BJ (cell line): Measurements from ENCODE around the gene LZTS3. TPM values are rescaled to one million over a fixed set of nuclear protein-coding genes. Genes with fewer than 3 reads are reported as not detected.
"Not testable (repeated sequence)": the region's sequence is repeated elsewhere in the genome, so short reads cannot be mapped to it uniquely, and the experiment has no call there.

ENCODE experiments used
- CTCF ChIA-PET: fragments of 350-600 bp; formaldehyde crosslinking; extraction: SDS; loops from one replicate; lab custom pipeline; 2021; ENCODE audit warnings: antibody characterized with exemption, inconsistent platforms; lab: Yijun Ruan, JAX
- POLR2A ChIA-PET: fragments of 300-600 bp; sonication (Branson Sonifier 250); formaldehyde crosslinking; extraction: SDS; loops from one replicate; lab custom pipeline; 2021; ENCODE audit warnings: antibody characterized with exemption; lab: Charles Lee
- DNase-seq: peaks from one replicate; pipeline ENCODE4 v3.0.0-alpha.2; 2011; ENCODE audit warnings: low read depth
- H3K27me3 ChIP-seq: 2 replicates; pipeline ENCODE4 v1.6.0; 2011; ENCODE audit warnings: low read length; ENCODE audit not compliant: control insufficient read depth, insufficient read depth
- H3K36me3 ChIP-seq: 2 replicates; pipeline ENCODE4 v1.5.1; 2011; ENCODE audit warnings: low read length; ENCODE audit not compliant: control insufficient read depth, insufficient read depth
- H3K4me3 ChIP-seq: 2 replicates; pipeline ENCODE4 v1.5.1; 2011; ENCODE audit warnings: low read depth, mild to moderate bottlenecking, control low read depth, low read length
- CTCF ChIP-seq: IDR thresholded peaks from 2 replicates; pipeline ENCODE4 v1.5.1; 2011; ENCODE audit warnings: low read depth, mild to moderate bottlenecking, control low read depth, inconsistent platforms, low read length, moderate library complexity; ENCODE audit not compliant: insufficient read depth
- polyA minus RNA-seq: library from RNA; depleted of rRNA, polyadenylated mRNA; stranded (reverse); fragments of >200 nt; gene quantifications from 2 replicates; pipeline ENCODE4 v1.2.3, GENCODE V29; 2011; rRNA and poly(A)+ RNA removed
- polyA plus RNA-seq: library from polyadenylated mRNA; depleted of rRNA; stranded (reverse); fragments of >200 nt; gene quantifications from 2 replicates; pipeline ENCODE4 v1.2.3, GENCODE V29; 2011; rRNA removed

Gene LZTS3
- polyA plus RNA-seq: 6.9 and 8.8 TPM in 2 replicates
- 6.4 and 10.5 TPM in 2 replicates for polyA minus RNA-seq

- Histone ChIP-seq H3K27me3 (peaks cover 3% of the 10 kb centered on the region; the same call in 1 of the 2 replicates), H3K36me3 (no peaks in the 10 kb centered on the region), H3K4me3 (peak within 1 kb of the TSS; percentile 95)
- ChIA-PET CTCF (interaction anchor here (1.0 to 1.5 kb wide), 2 partner anchors 55 to 143 kb away, joined by 3 read pairs; no protein-coding TSS in a partner anchor), POLR2A (no interaction called here)
- DNase-seq: no peak
- peak; percentile 12; the same call in 1 of the 2 replicates for TF ChIP-seq CTCF
Measured at GRCh38 chr20:3172933-3173609, at the start of gene LZTS3. LZTS3 (minus strand) TSS chr20:3173549; CDS start chr20:3167163, 6,386 bp downstream.

- no peak for TF ChIP-seq CTCF
- Histone ChIP-seq H3K27me3 (no peaks in the 10 kb centered on the region), H3K36me3 (peaks cover 13% of the 10 kb centered on the region), H3K4me3 (no peak overlapping the region)
- DNase-seq: no peak
- ChIA-PET CTCF (interaction anchor here (2.0 to 3.7 kb wide), 2 partner anchors 12 to 95 kb away, joined by 5 to 21 read pairs; no protein-coding TSS in a partner anchor), POLR2A (no interaction called here)
Measured at GRCh38 chr20:3221398-3222226, 48.3 kb upstream of the LZTS3 start.

GRCh38 chr20:3218307-3218988 is 45.1 kb upstream of the LZTS3 start:
- POLR2A ChIA-PET: no interaction called here
- DNase-seq: no peak
- CTCF ChIA-PET: interaction anchor here (0.5 to 3.7 kb wide), 25 partner anchors 9 to 429 kb away, joined by 3 to 21 read pairs (median 4); partner anchors contain the start of genes ITPA and SLC4A11

GRCh38 chr20:3215359-3215917 is 42.1 kb upstream of the LZTS3 start:
- CTCF ChIA-PET: interaction anchor here (1.2 kb wide), 1 partner anchor 115 kb away, joined by 4 read pairs; no protein-coding TSS in a partner anchor
- H3K27me3 ChIP-seq, POLR2A ChIA-PET, H3K4me3 ChIP-seq, DNase-seq: not testable (repeated sequence)
- H3K36me3 ChIP-seq: peaks cover 15% of the 10 kb centered on the region

More at GRCh38 chr20:3218307-3218988, 45.1 kb upstream of the LZTS3 start:
- peak; percentile 92 for TF ChIP-seq CTCF
- Histone ChIP-seq H3K36me3 (peaks cover 23% of the 10 kb centered on the region), H3K27me3 (no peaks in the 10 kb centered on the region), H3K4me3 (no peak overlapping the region)

GRCh38 chr20:3213226-3213625 is 39.9 kb upstream of the LZTS3 start:
- POLR2A ChIA-PET: no interaction called here
- DNase-seq: no peak
- Histone ChIP-seq H3K4me3 (no peak overlapping the region), H3K36me3 (peaks cover 13% of the 10 kb centered on the region), H3K27me3 (no peaks in the 10 kb centered on the region)
- CTCF ChIA-PET: no interaction called here
- TF ChIP-seq CTCF: no peak
